HG02970 (cell line): ENCODE data around the gene BMPR1A.
"Not testable (repeated sequence)": the region's sequence is repeated elsewhere in the genome, so short reads cannot be mapped to it uniquely, and the experiment has no call there.

Source experiments
- ATAC-seq: cut with Tn5 transposase; IDR thresholded peaks from one replicate; pipeline ENCODE4 v1.9.1; 2021; ENCODE audit warnings: mild to moderate bottlenecking, moderate library complexity, moderate number of reproducible peaks; ENCODE audit not compliant: unreplicated experiment, low FRiP score

Gene BMPR1A

DNA sequence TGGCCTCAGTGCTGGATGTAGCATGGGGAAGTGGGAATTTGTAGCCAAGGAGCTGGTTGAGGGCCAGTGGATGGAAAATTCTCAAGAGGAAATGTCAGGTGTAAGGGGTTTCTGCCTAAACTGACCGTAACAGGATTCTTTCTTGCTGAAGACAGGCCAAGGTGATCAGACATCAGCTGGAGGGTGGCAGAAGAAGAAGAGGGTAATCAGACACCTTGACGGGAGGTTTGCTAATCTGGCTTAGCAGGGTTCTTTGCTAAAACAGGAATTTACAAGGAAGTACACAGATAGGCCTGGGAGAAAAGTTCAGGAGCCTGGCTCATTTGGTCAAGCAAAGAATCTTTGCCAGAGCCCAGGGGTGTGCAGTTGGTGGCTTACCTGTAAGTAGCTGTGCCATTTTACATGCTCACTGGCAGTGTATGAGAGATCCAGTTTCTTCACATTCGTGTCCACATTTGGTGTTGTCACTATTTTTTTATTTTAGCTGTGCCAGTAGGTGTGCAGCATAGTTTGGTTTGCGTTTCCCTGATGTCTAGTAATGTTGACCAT lies 73.7 kb downstream of the BMPR1A start:
- ATAC-seq: no peak

DNA sequence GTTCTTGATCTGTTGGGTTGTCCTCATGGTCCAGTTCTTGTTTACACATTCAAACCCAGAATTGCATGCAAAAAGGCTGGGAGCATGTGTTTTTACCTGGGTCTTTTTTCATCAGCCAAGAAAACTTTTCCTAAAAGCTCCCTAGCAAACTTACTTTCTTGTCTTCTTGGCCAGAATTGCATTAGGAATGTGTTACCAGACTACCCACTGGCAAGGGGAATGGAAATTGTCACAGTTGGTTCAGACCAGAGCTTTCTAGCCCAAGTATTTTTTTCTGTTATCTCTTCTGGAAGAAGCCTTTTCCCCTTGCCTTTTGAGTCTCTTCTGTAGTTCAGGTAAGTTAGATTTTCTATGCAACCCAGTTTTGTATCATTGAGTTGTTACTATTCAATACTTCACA lies 77.5 kb downstream of the BMPR1A start:
- ATAC-seq: no peak

DNA sequence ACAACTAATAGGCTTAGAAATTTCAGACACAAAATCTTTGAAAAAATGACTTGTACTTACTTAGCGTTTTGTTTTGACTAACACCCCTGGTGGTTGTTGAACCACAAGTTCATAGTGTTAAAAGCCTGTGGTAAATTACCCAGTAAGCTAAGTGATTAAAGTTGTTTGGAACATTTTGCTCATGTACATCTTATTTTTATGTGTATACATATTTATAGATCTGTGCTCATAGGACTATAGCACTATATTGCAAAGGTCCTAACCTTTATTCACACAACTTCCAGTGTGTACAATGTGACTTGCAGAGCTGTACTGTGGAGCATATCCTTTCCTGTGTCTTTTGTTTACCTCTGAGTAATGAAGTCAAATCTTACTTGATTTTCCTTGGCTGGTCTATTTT lies 79.6 kb downstream of the BMPR1A start:
- no peak for ATAC-seq

DNA sequence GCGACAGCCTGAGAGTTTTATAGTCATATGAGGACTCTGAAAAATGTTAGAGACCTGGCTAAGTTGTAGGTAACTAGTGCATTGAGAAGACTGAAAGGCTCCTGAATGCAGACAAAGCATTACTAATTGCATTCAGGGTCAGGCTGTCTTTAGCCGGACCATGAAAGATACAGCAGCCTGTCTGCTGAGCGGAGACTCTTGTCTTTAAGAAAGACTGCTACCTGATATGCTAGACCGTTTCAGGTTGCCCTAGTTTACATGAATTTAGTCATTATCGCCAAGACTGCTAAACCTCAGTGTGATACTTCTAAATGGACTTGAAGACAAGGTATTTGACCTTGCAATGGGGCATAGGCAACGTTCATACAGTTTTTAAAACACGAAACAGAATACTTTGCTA lies 81.2 kb downstream of the BMPR1A start:
- ATAC-seq: no peak

DNA sequence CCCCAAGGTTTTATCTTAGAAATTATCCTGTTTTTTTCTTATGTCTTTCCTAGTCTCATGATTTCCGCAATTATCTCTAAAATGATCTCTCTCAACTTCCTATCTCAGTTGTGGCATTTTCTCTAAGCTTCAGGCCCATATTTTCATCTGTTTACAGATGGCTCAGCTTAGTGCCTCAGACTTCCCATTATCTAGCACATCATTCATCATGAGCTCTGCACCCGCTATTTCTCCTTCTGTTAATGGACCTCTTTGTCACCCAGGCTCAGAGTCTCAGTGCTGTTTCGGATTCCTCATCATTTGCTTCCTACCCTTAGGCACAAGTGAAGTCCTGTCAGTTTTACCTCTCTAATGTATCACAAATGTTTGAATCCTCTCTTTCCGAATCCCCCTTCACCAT lies 84.1 kb downstream of the BMPR1A start:
- no peak for ATAC-seq

DNA sequence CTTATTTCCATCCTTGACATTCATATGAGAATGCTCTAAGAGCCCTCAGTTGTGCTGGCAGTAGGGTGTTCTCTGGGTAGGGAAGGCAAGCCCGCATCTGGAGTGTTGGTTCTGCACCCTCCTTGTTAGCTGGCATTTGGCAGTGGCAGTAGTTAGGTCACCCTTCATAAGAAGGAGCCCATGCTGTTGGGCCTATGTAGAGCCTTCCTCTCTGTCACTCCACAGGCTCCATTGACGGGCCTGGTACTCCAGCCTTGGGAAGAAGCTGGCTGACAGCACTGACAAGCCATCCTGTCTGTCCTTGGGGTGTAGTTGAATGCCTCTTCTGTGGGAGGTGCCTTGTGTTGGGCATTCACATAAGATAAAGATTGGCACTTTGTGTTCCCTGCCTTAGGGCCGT lies 89.7 kb downstream of the BMPR1A start:
- ATAC-seq: no peak

DNA sequence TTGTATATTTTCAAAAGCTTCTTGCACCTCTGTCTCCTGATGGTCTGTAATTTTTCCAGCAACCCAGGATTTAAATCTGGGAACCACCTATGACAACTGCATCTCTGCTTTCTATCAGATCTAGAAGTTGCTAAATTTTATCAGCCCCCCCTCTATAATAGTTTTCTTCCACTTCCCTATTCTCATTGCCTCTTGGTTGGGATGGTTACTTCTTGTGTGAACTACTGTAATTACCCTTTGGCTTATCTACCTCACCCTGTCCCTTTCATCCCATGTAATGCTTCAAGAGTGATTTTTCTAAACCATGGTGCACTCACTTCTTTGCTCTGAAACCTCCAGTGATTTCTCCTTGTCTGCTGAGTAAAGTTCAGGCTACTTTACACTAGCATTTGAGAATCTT lies 92.3 kb downstream of the BMPR1A start:
- no peak for ATAC-seq

DNA sequence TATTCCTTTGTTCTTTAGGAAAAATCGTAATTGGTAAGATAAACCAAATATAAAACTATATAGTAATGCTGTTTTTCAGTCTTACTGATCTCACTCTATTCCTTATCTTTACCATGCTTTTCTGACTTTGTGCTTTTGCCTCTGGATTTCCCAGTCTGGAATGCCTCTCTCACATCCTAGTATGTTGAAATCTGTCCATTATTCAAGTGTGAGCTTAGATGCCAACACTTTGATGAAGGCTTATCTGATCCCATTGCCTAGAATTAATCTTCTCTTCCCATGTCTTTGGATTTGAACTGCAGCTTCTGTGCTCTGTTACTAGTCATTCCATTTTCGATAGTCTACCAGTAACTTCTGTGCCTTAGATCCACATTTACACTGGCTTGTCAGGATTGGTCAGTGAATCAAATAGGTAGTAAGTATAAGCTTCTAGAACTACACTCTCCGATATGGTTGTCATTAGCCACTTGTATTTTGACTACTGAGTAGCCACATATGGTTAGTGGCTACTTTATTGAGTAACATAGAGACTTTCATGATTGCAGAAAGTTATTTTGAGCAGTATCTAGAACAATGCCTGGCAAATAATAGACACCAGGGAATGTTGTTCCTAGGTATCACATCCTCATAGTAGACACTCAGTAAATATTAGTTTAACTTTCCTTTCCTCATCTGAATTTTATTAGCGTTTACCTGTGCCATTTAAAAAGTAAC lies 92.9 kb downstream of the BMPR1A start:
- no peak for ATAC-seq

DNA sequence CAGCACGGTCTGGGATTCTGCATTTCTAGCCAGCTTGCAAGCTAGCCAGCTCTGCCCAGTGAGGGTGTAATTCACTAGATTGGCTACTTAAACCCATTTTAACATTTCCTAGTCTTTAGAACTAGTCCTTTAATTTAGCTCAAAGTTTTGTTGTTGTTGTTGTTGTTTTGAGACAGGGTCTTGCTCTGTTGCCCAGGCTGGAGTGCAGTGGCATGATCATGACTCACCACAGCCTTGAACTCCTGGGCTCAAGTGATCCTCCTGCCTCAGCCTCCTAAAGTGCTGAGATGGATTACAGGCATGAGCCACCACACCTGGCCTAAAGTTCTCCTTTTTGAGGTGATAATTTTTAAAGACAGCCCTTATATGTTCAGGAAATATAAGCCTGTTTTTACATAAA lies 94.1 kb downstream of the BMPR1A start:
- ATAC-seq: no peak

DNA sequence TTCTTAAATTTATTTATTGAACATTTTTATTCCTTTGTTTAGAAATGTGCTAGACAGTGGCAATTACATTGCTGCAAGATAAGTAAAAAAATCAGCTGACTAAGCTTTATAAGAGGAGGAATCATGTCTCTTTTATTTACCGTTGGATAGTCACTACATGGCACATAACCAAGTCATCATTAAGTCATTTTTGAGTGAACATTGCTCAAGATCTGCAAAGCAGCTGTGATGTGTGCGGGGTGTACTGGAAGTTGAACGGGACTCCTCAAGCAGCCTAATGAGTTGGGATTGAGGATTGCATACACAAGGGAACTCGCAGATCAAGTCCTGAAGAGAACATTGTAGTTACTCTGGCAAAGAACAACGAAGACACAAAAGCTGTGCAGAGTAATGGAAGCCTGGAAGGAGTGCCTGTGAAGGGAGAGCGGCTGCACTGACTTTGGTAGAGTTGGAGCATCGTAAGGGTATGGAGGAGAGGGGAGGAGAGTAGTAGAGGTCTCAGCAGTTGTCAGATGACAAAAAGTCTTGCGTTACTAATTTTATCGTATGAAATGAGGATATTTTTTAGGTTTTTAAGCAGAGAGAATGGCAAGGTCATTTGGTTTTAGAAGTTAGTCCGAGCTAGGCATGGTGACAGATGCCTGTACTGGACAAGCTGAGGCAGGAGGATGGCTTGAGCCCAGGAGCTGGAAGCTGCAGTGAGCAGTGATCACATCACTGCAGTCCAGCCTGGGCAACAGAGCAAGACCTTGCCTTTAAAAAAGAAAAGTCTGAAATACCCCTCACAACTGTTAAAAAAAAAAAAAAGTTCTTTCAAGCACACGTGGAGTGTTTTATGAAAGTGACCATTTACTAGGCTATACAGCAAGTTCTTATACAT lies 95.1 kb downstream of the BMPR1A start:
- ATAC-seq: no peak

DNA sequence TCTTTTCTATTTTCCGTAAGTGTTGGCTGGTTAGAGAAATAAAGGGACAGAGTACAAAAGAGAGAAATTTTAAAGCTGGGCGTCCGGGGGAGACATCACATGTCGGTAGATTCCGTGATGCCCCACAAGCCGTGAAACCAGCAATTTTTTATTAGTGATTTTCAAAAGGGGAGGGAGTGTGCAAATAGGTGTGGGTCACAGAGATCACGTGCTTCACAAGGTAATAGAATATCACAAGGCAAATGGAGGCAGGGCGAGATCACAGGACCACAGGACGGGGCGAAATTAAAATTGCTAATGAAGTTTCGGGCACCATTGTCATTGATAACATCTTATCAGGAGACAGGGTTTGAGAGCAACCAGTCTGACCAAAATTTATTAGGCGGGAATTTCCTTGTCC lies 97.2 kb downstream of the BMPR1A start:
- not testable (repeated sequence) for ATAC-seq

DNA sequence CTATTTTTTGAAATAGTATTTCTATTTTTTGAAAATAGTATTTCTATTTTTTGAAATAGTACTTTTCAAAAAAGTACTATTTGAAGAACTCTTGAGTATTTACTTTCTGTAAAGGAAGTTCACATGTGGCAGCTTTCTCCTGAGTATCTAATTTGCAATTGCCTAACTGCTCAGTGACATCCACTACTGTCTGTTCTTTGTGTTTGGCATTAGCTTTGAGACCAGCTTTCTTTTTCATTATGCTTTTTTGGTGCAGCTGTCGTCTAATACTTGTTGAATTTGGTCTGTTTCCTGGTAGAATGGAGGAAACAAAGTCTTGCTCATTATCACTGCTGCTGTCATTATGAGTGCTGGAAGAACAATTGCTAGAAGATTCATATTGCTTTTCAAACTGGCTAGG lies 99.1 kb downstream of the BMPR1A start:
- ATAC-seq: no peak

DNA sequence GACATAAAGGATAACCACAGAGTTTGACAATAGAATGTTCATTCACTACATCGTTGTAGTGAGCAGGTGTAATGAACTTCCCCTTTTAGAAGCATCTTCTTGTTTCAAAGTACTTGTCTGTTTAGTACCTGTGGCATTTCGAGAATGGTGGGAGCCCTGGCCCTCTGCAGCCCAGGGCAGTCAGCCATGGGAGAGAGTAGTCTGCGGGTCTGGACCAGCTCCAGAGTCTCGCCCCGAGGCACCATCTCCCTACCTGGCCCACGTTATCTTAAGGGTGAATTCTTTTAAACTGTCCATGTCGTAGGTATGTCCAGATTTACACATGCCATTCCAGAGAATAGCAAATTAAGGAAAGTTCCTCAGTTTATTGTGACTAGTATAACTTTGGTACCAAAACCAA lies 99.7 kb downstream of the BMPR1A start:
- no peak for ATAC-seq

DNA sequence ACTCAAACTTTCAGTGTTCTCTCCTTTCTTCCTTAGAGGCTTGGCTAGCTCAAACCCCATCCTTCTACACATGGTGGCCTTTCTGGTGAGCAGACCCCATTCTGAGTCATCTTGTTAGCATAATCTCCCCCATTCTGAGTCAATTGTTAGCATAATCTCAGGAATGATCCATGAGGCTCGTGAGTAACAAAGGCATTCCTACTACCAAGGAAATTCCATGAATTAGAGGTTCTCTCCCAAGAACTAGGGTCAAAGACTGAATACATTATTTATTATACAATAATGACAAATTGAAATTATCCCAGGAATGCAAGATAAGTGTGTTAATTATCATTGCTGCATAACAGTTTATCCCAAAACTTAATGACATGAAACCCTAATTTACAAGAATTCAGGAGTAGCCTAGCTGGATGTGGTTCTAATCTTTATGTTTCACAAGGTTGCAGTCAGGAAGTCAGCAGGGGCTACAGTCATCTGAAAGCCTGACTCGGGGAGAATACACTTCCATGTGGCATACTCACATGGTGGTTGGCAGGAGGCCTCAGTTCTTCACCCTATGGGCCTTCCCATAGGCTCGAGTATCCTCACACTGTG lies 100.8 kb downstream of the BMPR1A start:
- ATAC-seq: no peak

DNA sequence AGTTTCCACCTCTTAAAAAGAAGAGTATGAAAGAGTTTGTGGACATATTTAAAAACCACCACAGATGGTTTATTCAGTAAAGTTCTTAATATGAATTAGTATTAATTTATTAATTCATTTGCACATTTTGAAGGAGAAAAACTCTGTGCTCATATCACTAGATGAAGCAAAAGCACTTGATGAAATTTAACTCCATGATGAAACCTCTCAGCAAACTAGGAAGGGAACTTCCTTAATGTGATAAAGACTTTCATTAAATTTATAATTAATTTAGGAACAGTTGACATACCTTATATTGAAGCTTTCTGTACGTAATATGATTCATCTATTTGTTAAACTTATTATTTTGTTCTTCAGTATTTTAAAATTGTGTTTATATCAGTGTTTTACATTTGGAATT lies 101.6 kb downstream of the BMPR1A start:
- ATAC-seq: no peak

DNA sequence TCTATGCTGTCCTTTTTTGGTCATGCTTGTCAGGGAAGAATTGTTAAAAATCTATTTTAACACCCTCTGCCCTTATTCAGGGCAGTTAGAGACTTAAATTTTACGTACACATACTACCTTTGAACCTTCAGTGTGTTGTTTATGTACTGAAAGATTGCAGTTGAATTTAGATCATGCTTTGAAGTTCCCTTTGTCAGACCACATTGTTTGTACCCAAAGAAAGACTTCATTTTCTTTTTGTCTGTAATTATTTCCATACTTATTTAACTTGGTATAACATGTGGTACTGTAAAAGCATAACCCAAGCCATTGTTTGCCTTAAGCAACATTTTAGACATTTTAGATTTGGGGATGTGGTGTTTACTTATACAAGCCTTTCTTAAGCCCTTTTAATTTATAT lies 104.9 kb downstream of the BMPR1A start:
- ATAC-seq: no peak

DNA sequence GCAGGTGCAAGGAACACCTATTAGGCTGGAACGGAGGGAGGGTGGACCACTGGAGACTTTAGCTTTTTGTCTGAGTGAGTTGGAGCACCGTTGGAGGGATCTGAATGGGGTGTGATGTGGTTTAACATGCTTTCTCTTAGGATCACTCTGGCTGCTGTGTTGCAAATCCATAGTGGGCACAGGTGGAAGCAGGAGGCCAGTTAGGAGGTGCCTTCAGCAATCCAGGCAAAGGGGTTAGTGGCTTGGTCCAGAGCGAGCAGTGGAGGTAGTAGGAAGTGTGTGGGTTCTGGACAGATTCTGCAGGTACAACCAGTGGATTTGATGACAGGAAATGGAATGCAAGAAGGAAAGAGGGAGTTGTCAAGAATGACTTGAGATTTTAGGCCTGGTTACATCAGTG lies 106.0 kb downstream of the BMPR1A start:
- no peak for ATAC-seq

DNA sequence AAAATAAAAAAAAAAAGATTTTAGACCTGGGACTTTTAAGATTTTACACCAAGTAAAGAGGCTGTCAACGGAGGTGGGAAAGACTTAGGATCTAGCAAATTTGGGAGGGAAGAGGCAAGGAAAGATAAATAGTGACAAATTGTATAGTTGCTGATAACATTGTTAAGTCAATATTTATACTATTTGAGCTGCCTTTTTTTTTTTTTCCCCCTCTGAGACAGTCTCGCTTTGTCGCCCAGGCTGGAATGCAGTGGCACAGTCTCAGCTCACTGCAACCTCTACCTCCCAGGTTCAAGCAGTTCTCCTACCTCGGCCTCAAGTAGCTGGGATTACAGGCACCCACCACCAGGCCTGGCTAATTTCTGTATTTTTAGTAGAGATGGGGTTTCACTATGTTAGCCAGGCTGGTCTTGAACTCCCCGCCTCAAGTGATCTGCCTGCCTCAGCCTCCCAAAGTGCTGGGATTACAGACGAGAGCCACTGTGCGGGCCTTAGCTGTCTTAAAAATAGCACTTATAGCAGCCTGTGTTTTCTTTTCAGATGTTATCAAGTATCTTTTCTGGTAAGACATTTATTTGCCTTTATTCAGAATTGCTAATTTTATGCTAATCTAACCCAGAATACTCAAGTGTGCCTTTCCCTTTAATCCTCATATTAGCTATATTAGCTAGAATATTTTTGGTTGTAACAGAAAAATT lies 106.5 kb downstream of the BMPR1A start:
- no peak for ATAC-seq

DNA sequence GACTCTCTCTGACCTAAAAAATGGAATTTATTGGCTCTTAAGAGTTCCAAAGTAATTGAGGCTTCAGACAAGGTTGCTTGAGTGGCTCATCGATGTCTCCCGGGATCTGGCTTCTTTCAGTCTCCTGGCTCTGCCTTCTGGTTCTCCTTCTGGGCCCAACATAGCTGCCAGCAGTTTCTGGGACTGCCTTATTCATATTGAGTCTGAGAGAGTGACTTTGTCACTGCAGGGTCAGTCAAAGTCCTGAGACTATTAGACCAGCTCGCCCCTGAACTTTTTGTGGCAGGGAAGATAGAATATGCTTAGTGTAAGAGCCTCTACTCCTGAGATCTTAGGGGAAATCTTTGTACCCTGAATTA lies 107.0 kb downstream of the BMPR1A start:
- no peak for ATAC-seq

DNA sequence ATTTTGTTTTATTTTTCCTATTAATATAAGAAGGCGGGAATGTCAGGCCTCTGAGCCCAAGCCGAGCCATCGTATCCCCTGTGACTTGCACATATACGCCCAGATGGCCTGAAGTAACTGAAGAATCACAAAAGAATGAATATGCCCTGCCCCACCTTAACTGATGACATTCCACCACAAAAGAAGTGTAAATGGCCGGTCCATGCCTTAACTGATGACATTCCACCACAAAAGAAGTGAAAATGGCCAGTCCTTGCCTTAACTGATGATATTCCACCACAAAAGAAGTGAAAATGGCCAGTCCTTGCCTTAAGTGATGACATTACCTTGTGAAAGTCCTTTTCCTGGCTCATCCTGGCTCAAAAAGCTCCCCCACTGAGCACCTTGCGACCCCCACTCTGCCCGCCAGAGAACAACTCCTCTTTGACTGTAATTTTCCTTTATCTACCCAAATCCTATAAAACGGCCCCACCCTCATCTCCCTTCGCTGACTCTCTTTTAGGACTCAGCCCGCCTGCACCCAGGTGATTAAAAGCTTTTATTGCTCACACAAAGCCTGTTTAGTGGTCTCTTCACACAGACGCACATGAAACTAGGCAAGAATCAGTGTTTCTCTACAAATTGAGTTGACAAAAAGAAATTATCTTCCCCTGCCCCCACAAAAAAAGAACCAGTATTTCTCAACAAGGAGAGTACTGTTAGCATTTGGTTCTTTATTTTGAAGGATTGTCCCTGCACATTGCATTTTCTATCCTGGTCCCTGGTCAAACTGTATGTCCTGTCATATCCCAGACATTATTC lies 108.8 kb downstream of the BMPR1A start:
- ATAC-seq: not testable (repeated sequence)
